HepG2 (cell line): ENCODE measurements around the gene RNU7-1. TPM values are rescaled to one million over a fixed set of nuclear protein-coding genes. Genes with fewer than 3 reads are reported as not detected.

Experiments used
- CERS6 ChIP-seq: sonication (generic); formaldehyde crosslinking; IDR thresholded peaks from 2 replicates; pipeline ENCODE4 v1.5.0; 2020; ENCODE audit warnings: missing genetic modification reagents
- EP300 ChIP-seq, 3 experiments: sonication (generic) in 1 of 3; formaldehyde crosslinking in 1 of 3; IDR thresholded peaks; 2 replicates each; pipeline versions ENCODE4 v1.5.1 to v1.6.1; 2011 to 2020; ENCODE audit warnings: low read depth in 2 of 3, low read length in 2 of 3, borderline replicate concordance in 1 of 3, improper control_type of control experiment in 1 of 3, mild to moderate bottlenecking in 1 of 3, missing genetic modification reagents in 1 of 3, moderate library complexity in 1 of 3
- FOSL2 ChIP-seq: sonication (generic); formaldehyde crosslinking; IDR thresholded peaks from 2 replicates; pipeline ENCODE4 v1.4.0; 2020; ENCODE audit warnings: missing genetic modification reagents
- JUN ChIP-seq: sonication (generic); formaldehyde crosslinking; IDR thresholded peaks from 2 replicates; pipeline ENCODE4 v1.4.0; 2020; ENCODE audit warnings: mild to moderate bottlenecking, missing genetic modification reagents
- MAFG ChIP-seq: sonication (generic); formaldehyde crosslinking; IDR thresholded peaks from 2 replicates; pipeline ENCODE4 v1.5.1; 2020; ENCODE audit warnings: mild to moderate bottlenecking, missing genetic modification reagents
- MXI1 ChIP-seq: IDR thresholded peaks from 3 replicates; pipeline ENCODE4 v1.6.1; 2012; ENCODE audit warnings: low read depth, low read length, inconsistent platforms, borderline replicate concordance
- PRDM15 ChIP-seq: sonication (generic); formaldehyde crosslinking; IDR thresholded peaks from 2 replicates; pipeline ENCODE4 v1.4.0; 2020; ENCODE audit warnings: missing genetic modification reagents
- SAP130 ChIP-seq: IDR thresholded peaks from 2 replicates; pipeline ENCODE4 v1.6.1; 2016; ENCODE audit warnings: low read depth
- SKIL ChIP-seq: sonication (generic); formaldehyde crosslinking; IDR thresholded peaks from 2 replicates; pipeline ENCODE4 v1.8.0; 2022; ENCODE audit warnings: missing genetic modification reagents, mild to moderate bottlenecking, moderate library complexity, borderline replicate concordance
- SPEN ChIP-seq: sonication (generic); formaldehyde crosslinking; IDR thresholded peaks from 2 replicates; pipeline ENCODE4 v1.5.1; 2020; ENCODE audit warnings: low read depth, mild to moderate bottlenecking, missing genetic modification reagents
- SRY ChIP-seq: sonication (generic); formaldehyde crosslinking; IDR thresholded peaks from 2 replicates; pipeline ENCODE4 v1.8.0; 2022; ENCODE audit warnings: mild to moderate bottlenecking, missing genetic modification reagents
- TCF12 ChIP-seq, 2 experiments: fragments of 450-650 bp in 1 of 2; sonication (generic) in 1 of 2; formaldehyde crosslinking in 1 of 2; IDR thresholded peaks; 2 replicates each; pipeline versions ENCODE4 v1.6.1 to v1.8.0; 2017 to 2022; ENCODE audit warnings: antibody characterized with exemption in 1 of 2, mild to moderate bottlenecking in 1 of 2, missing genetic modification reagents in 1 of 2, moderate library complexity in 1 of 2
- ZFP1 ChIP-seq: IDR thresholded peaks from 2 replicates; pipeline ENCODE4 v1.6.1; 2016
- ZFP37 ChIP-seq: sonication (generic); formaldehyde crosslinking; IDR thresholded peaks from 2 replicates; pipeline ENCODE4 v1.4.0; 2020; ENCODE audit warnings: missing genetic modification reagents, borderline replicate concordance
- ZNF30 ChIP-seq: sonication (generic); formaldehyde crosslinking; IDR thresholded peaks from 2 replicates; pipeline ENCODE4 v1.5.0; 2020; ENCODE audit warnings: mild to moderate bottlenecking, missing genetic modification reagents
- ZNF441 ChIP-seq: sonication (generic); formaldehyde crosslinking; IDR thresholded peaks from 2 replicates; pipeline ENCODE4 v1.7.0; 2021; ENCODE audit warnings: missing genetic modification reagents, borderline replicate concordance
- ZNF740 ChIP-seq: sonication (generic); formaldehyde crosslinking; IDR thresholded peaks from 2 replicates; pipeline ENCODE4 v1.4.0; 2020; ENCODE audit warnings: missing genetic modification reagents
- polyA plus RNA-seq, 8 experiments: library from polyadenylated mRNA; depleted of rRNA in 3 of 8; stranded (reverse) in 7 of 8; unstranded in 1 of 8; fragments of >200 nt; fragmentation: Illumina TruSeq in 4 of 8; extraction: Trizol in 4 of 8; gene quantifications; 2 replicates each; pipeline versions ENCODE4 v1.2.1 to v1.2.3, GENCODE V29; 2011 to 2016; ENCODE audit warnings: low read depth in 4 of 8, missing spikeins in 1 of 8, mixed read lengths in 1 of 8; ENCODE audit not compliant: insufficient read depth in 1 of 8
- total RNA-seq, 5 experiments: library from RNA; depleted of rRNA; stranded (reverse); fragments of >200 nt; fragmentation: Illumina TruSeq; extraction: Trizol; gene quantifications; 2 replicates each; pipeline ENCODE4 v1.2.3, GENCODE V29; 2016; ENCODE audit warnings: low read depth in 1 of 5
- TF ChIP-seq, protein P1 (sequence below): sonication (generic); formaldehyde crosslinking; IDR thresholded peaks from 2 replicates; pipeline ENCODE4 v1.9.0; 2021; ENCODE audit warnings: missing genetic modification reagents, mild to moderate bottlenecking, borderline replicate concordance

Gene RNU7-1
- total and polyA plus RNA-seq, 2 of the 13 experiments (the other 11 are each of a cell fraction or from before 2014, with no cell fraction given): not detected

DNA sequence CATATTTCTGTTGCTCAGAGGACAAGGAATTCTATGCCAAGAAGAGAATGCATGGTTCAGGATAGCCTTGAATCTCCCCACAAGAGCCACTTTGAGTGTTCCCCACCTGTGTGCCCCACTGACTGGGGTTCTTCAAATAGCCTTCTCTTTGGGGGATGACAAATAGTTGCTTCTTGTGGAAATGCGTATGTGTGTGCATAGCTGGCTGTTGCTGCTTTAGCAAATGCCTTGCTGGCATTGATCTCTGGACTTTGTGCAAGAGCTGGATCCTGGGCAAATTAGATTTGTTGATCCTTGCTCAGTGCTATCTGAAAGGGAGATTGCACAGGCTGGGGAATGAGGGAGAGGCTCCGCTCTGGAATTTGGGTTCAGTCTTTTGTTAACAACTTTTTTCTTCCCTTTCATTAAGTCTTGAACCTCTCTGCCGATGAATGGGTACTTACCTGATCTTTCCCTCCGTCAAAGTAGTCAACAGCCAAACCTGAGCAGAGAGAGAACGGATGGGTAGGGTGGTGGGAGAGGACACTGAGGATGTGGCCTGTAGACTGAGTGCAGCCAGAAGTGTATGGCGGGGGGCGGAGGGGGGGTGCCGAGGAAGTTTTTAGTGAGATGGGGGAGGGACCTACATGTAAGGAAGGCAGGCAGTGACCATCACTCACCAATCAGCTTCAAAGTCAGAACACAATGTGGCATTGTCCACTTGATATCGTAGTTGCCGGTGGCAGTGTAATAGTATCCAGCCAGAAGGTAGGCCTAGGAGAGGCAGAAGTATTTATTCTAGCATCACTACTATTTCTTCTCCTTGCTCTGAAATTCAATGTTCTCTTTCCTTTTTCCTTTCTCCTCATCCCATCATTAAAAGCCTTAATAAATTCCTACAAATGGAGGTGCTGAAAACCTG is 37.8 kb downstream of the RNU7-1 start (continued):
- TF ChIP-seq SPEN (CRISPR knock-in tag) (peak; percentile 59; the same call in 1 of the 2 replicates), MAFG (no peak), ZNF441 (CRISPR knock-in tag) (0 out of 2 replicates have a peak, but pooled peaks have one; percentile 43), ZFP1 (CRISPR knock-in tag) (no peak), ZNF740 (peak; percentile 12; the same call in 1 of the 2 replicates), EP300 (IDR thresholded peaks at IDR 0.05; ENCODE audit: low read depth in 2 of 2, low read length in 2 of 2) (peak; percentile 78 to 89; a peak in 3 of 4 replicates), EP300 (CRISPR knock-in tag; IDR thresholded peaks at IDR 0.05; ENCODE audit: borderline replicate concordance) (peak; percentile 83), TCF12 (IDR thresholded peaks at IDR 0.05) (no peak), TCF12 (CRISPR knock-in tag; IDR thresholded peaks at IDR 0.05) (0 out of 2 replicates have a peak, but pooled peaks have one; percentile 38), ZNF30 (CRISPR knock-in tag) (no peak), MXI1 (no peak), SAP130 (CRISPR knock-in tag) (peak; percentile 75; the same call in 1 of the 2 replicates), JUN (CRISPR knock-in tag) (0 out of 2 replicates have a peak, but pooled peaks have one; percentile 29), SRY (no peak; the same call in 1 of the 2 replicates), FOSL2 (CRISPR knock-in tag) (peak; percentile 43; the same call in 1 of the 2 replicates), ZFP37 (CRISPR knock-in tag) (0 out of 2 replicates have a peak, but pooled peaks have one; percentile 28), PRDM15 (0 out of 2 replicates have a peak, but pooled peaks have one; percentile 48), CERS6 (CRISPR knock-in tag) (no peak), SKIL (CRISPR knock-in tag) (no peak)
- TF ChIP-seq, protein P1, sequence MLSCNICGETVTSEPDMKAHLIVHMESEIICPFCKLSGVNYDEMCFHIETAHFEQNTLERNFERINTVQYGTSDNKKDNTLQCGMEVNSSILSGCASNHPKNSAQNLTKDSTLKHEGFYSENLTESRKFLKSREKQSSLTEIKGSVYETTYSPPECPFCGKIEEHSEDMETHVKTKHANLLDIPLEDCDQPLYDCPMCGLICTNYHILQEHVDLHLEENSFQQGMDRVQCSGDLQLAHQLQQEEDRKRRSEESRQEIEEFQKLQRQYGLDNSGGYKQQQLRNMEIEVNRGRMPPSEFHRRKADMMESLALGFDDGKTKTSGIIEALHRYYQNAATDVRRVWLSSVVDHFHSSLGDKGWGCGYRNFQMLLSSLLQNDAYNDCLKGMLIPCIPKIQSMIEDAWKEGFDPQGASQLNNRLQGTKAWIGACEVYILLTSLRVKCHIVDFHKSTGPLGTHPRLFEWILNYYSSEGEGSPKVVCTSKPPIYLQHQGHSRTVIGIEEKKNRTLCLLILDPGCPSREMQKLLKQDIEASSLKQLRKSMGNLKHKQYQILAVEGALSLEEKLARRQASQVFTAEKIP (CRISPR knock-in tag): no peak
